HG03280 (cell line): ENCODE results near the gene CXXC5.
"Not testable (repeated sequence)": the region's sequence is repeated elsewhere in the genome, so short reads cannot be mapped to it uniquely, and the experiment has no call there.

Experiments used
- ATAC-seq: cut with Tn5 transposase; IDR thresholded peaks from one replicate; pipeline ENCODE4 v1.9.1; 2021; ENCODE audit warnings: mild to moderate bottlenecking, moderate library complexity; ENCODE audit not compliant: unreplicated experiment

Gene CXXC5

GRCh38 chr5:139708877-139709581, 60.9 kb downstream of the CXXC5 start:
- no peak for ATAC-seq

GRCh38 chr5:139709582-139710318, 61.6 kb downstream of the CXXC5 start:
- ATAC-seq: no peak

GRCh38 chr5:139710319-139711066, 62.3 kb downstream of the CXXC5 start:
- ATAC-seq: no peak

- no peak for ATAC-seq
These were observed 63.1 kb downstream of the CXXC5 start for GRCh38 chr5:139711067-139711905.

GRCh38 chr5:139711906-139712224, 63.7 kb downstream of the CXXC5 start:
- no peak for ATAC-seq

- ATAC-seq: no peak
These were observed 64.3 kb downstream of the CXXC5 start for GRCh38 chr5:139712412-139712811.

GRCh38 chr5:139713898-139714297, 65.7 kb downstream of the CXXC5 start:
- not testable (repeated sequence) for ATAC-seq

GRCh38 chr5:139717221-139717620, 69.1 kb downstream of the CXXC5 start:
- ATAC-seq: no peak

- not testable (repeated sequence) for ATAC-seq
These were observed 70.3 kb downstream of the CXXC5 start for GRCh38 chr5:139718403-139718802.

GRCh38 chr5:139719970-139720369, 71.8 kb downstream of the CXXC5 start:
- ATAC-seq: not testable (repeated sequence)

- no peak for ATAC-seq
These were observed 75.9 kb downstream of the CXXC5 start for GRCh38 chr5:139723986-139724587.

- no peak for ATAC-seq
These were observed 77.1 kb downstream of the CXXC5 start for GRCh38 chr5:139725073-139725830.

GRCh38 chr5:139726248-139726647, 78.1 kb downstream of the CXXC5 start:
- ATAC-seq: no peak

- ATAC-seq: not testable (repeated sequence)
These were observed 79.5 kb downstream of the CXXC5 start for GRCh38 chr5:139727615-139728014.

- no peak for ATAC-seq
These were observed 83.1 kb downstream of the CXXC5 start for GRCh38 chr5:139731281-139731680.

GRCh38 chr5:139732019-139732418, 83.9 kb downstream of the CXXC5 start:
- no peak for ATAC-seq

GRCh38 chr5:139733010-139733688, 85.0 kb downstream of the CXXC5 start:
- no peak for ATAC-seq
